Urothelium cell line (cell line): Measurements from ENCODE around the gene SNX27.
"Not testable (repeated sequence)": the region's sequence is repeated elsewhere in the genome, so short reads cannot be mapped to it uniquely, and the experiment has no call there.

Experiments
- DNase-seq: peaks from one replicate; pipeline ENCODE4 v3.0.0; 2011; ENCODE audit warnings: low spot score, mixed read lengths
- FAIRE-seq: peaks from 2 replicates; lab custom pipeline; 2011; peaks lifted over from hg19 to GRCh38; lab: Jason Lieb, UNC

The SNX27 gene

DNA sequence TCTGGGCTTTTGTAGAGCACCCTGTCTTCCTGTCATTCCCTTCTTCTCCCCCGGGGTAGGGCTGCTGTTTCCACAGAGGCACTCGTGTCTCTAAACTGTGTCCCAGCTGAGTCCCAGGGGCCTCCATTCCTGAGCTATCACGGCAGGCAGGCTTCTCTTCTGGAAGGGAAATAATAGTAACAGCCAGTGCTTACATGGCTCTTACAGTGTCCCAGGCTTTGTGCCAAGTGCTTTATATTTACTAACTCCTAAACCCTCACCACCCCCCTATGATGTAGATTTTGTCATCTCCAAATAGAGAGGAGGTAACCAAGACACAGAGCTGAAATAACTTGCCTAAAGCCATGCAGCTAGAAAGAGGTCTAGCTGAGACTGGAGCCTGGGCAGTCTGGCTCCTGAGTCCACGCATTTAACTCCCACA lies 106.2 kb downstream of the SNX27 start:
- FAIRE-seq = no peak
- DNase-seq = no peak

DNA sequence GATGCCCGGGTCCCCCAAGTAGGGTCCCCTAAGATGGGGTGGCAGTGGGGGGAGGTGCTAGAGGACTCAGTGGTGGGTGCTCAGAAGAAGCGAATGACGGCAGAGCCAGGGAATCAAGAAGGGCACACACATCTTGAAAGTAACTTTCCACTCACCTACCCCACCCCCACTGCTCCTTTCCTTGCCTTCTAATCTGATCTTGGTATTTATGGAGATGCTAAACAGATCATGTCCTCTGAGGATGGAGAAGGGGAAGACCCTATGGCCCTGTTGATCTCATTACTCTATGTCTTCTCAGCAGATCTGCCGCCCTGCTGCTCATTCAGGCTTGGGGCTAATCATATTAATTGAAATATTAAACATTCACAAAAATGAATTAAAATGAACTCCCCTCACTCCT lies 106.8 kb downstream of the SNX27 start:
- DNase-seq (no peak), FAIRE-seq (no peak)

DNA sequence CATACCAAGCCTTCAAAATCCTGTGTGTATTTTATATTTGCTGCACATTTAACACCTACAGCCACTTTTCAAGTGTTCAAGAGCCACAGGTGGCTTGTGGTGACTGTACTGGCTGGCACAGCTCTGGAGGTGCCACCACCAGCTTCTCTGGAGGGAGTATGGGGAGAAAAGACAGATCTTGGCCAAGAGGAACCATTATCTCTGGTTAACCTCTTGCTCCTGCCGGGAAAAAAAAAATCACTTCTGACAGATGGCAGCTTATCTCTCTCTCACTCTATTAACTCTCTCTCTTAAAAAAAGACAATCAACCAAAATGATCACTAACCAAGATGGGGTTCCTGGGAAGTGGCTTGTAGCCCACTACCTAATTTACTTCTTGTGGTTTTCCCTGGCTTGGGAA lies 108.3 kb downstream of the SNX27 start:
- DNase-seq = no peak
- no peak for FAIRE-seq

DNA sequence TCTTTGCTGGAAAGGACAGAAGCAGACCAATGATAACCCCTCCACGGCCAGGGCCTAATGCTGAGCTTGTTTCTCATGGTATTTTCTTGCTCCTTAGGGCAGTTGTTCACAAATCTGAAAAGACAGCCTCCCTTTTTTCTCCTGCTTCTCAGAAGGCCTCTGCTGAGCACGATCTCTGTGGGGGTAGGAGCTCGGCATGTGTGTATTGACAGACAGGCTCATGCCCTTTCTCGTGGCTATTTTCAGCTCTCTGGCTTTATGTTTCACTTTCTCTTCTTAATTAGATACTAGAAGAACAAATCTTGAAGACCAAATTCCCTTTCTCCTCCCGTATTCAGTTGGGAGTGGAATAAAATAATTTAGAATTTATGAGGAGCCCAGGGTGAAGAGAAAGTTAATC lies 108.7 kb downstream of the SNX27 start:
- FAIRE-seq = no peak
- no peak for DNase-seq

DNA sequence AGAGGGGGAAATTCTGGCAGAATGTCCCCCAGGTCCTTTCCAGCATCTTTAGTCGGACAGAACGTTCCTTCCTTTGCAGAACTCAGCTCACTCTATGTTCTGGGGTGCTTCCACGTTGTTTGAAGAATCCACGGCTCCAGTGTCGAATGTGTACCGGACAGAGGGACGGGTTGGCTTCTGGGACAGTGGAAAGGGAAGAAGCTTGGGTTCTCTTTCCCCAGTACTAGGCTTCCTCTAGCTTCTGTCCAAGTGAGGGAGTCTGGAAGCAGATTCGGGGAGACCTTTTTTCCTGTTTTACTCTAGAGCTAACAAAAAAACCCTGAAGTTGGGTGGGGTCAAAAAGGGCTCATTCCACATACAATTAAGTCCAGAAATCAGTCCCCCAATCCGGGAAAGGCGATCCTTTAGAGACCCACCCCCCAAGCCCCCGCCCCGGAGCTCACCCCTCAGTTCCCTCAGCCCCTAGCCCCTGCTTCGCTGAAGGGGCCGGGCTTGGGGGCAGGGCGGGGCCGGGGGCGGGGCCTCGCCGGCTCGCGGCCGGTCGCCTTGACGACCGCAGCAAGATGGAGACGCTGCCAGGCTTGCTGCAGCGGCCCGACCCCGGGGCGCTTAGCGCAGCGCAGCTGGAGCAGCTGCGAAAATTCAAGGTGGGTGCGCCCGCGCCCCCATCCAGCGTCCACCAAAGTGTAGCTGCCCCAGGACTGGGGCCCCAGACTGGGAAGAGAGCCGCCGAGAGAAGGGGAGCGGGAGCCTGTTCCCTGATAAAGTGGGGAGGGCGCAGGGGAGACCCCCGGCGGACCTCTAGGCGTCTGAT lies 109.3 kb downstream of the SNX27 start, which contains the start of gene RIIAD1:
RIIAD1 (plus strand) TSS at position 549 of the 814 bp plus-strand sequence; CDS start at position 564, 15 bp downstream.
- DNase-seq = peak; percentile 74
- FAIRE-seq = no peak

DNA sequence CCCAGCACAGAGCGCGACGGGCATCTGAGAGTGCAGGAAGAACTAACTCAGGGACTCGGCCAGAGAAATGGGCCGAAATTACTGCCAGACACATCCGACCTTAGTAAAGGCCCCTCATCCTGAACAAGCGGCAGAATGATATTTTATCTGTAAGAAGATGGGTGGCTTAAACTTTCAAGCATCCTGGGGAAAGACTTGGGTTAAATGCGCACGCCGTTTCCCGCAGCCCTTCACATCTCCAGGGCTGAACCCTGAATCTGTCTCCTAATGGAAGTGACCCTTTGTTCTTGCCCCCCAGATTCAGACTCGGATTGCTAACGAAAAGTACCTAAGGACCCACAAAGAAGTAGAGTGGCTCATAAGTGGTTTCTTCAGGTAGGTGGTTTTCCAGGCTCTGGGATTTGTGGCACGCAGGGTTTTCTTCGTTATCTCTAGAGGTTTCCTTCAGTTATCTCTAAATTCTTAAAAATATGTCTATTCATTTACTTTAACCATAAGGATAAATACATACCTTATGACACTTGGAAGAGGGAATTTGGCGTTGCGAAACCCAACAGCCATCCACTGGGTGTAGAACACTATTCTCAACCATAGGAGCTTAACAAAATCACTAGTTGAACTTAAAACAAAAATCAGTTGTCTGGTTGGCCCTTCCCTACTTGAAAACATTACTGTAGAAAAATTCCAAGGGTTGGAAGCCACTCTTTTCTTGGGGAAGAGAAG lies 110.1 kb downstream of the SNX27 start:
- FAIRE-seq = no peak
- DNase-seq = no peak

DNA sequence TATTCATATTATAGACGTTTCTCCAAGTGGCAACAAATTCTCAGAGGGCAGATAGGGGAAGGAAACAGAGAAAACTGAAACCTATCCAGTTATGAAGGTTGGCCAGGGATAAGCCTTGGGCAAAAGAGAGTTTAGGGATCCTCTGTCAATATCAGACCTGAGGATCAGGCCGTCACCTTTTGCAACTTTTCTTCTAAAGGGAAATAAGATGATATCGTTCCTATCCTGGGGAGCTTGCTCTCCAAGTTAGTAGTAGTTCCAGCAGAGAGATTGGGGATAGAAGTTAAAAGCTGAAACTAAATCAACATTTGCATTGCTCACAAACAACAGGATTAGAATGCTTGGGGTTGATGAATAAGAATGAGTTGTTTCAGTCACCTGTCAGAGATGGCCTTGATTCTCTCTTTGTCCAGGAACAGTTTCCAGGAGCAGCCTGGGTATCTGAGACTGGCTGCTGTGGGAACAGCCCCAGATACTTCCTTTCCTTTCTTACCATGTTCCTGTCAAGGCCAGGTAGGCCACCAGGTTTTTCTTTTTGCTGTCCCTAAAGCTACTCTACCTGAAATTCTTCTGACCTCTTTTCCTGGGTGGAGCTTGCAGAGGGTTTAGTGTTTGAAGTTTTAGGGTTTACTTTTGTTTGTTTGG lies 112.0 kb downstream of the SNX27 start:
- DNase-seq (no peak), FAIRE-seq (no peak)

DNA sequence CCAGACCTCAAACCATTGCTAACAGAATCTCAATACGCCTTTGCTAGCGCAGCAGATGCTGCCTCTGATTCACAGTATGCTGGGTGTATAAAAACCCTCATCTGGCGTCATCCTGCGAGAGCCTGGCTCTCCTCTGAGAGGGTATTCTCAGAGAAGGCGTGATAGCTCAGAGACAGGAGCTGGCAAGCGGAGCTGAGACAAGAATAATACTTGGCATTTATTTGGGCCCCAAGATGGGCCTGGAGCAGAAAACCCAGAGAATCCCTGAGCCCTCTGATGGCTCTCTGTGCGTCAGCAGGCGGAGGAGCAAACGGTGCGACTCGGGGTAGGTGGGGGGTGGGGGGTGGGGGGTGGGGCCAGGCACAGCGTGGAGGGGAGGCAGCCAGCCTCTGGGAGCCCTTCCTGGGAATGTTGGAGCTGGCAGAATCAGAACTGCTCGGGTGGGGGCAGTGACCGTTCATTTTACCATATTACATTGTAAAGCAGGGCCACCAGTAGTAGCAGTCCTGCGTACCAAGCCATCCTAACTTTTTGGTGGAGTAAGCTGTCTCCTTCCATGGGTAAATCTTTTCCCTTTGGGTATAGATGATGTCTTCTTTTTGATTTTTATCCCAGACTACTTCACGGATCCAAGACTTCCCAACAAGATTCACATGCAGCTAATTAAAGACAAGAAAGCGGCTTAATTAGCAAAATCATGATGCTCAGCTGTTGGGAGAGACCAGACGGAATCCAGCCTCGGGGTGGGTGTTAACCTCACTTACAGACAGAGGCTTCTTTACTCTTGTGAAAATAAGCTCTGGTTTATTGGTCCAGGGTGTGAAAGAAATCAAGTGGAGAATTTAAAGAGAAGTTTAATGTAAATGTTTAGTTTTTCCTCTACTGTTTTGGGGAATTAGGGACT lies 116.6 kb downstream of the SNX27 start:
- DNase-seq (no peak), FAIRE-seq (no peak)

DNA sequence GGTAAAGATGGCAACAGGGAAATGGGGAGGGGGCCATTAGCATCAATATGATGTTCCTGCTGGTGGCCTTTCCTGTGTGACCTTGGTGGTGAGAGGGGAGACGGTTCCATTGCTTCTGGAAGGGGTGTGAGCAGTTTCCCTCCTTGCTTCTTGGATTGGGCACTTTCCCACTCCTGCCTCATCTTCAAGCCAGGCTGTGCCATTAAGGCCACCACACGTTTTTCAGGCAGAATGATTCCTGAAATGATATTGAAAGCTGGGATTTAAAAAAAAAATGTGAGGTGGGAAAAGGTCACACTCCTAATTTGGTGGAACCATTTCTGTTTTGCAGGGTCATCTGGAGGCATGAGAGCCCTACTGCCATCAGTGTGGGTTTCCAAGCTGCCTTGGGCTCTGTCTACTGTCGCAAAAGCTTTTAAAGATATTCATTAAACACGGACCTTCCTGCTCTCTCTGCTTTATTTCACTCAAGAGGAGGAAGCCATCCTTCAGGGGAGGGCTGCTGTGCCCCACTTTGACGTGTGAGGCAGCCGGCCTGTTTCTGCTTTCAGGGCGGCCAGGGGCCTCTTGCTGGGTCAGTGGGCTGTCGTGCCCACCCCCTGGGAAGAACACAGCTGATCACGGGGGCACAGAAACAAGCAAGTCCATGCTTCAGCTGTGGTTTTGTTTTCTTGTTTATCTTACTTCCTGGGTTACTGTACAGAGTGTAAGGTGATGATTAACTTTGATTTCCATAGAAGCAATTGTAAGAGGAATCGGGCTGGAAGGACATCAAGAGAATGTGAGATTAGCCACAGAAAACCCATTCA lies 117.5 kb downstream of the SNX27 start:
- FAIRE-seq = peak; percentile 52

DNA sequence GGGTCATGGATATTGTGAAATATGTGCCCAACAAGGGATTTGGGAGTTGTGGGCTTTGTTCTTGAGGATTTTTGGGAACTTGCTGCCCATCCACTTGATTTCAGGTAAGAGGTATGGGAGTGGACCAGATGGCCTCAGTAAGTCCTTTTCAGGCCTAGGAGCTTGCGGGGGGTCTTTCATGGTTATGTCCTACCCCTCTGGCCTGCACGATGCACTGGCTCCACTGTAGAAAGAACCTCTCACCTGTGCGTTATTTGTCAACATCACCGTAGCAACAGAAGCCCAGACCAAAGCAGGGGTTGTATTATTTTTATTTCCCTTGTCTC lies 118.1 kb downstream of the SNX27 start:
- FAIRE-seq (no peak), DNase-seq (no peak)

More for the DNA sequence above, 117.5 kb downstream of the SNX27 start:
- DNase-seq = no peak

DNA sequence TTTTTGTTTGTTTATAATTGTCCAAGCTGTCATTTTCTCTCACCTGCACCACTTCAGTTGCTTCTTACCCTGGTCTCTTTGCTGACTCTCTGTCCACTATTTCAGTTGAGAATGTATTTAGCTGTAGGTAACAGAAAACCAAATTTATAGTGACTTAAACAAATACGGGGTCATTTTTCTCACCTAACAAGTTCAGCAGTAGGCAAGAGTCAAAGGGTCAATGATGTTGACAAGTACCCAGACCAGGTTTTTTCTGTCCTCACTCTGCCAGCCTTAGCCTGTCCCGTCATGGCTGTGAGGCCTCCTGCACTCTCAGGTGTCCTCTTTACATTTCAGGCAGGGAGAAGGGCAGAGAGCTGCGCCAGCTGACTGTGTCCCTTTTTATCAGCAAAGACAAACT lies 121.3 kb downstream of the SNX27 start:
- DNase-seq = no peak
- FAIRE-seq = no peak

DNA sequence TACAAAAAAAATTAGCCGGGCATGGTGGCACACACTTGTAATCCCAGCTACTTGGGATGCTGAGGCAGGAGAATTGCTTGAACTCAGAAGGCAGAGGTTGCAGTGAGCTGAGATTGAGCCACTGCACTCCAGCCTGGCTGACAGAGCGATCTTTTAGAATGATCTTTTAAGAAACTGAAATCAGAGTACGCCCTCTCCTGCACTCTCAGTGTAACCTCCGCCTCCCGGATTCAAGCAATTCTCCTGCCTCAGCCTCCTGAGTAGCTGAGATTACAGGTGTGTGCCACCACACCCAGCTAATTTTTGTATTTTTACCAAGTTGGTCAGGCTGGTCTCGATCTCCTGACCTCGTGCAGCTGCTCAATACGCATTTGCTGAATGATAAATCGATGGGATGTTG lies 122.1 kb downstream of the SNX27 start:
- not testable (repeated sequence) for FAIRE-seq, DNase-seq

DNA sequence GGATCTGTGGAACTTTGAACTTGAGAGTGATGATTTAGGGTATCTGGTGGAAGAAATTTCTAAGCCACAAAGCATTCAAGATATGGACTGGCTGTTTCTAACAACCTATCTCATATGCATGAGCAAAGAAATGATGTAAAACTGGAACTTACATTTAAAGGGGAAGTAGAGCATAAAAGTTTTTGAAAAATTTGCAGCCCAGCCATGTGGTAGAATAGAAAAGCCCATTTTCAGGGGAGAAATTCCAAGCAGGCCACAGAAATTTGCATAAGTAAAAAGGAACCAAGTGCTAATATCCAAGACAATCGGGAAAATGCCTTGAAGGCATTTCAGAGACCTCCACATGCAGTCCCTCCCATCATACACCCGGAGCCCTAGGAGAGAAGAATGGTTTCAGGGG lies 125.2 kb downstream of the SNX27 start:
- DNase-seq (no peak), FAIRE-seq (no peak)

DNA sequence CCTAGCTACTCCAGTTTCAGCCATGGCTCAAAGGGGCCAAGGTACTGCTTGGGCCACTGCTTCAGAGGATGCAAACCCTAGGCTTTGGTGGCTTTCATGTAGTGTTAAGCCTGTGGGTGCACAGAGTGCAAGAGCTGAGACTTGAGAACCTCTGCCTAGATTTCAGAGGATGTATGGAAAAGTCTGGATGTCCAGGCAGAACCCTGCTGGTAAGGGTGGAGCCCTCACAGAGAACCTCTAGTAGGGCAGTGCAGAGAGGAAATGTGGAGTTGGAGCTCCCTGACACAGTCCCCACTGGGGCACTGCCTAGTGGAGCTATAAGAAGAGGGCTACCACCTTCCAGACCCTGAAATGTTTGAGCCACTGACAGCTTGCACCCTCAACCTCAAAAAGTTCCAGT lies 125.6 kb downstream of the SNX27 start:
- DNase-seq (no peak), FAIRE-seq (no peak)

DNA sequence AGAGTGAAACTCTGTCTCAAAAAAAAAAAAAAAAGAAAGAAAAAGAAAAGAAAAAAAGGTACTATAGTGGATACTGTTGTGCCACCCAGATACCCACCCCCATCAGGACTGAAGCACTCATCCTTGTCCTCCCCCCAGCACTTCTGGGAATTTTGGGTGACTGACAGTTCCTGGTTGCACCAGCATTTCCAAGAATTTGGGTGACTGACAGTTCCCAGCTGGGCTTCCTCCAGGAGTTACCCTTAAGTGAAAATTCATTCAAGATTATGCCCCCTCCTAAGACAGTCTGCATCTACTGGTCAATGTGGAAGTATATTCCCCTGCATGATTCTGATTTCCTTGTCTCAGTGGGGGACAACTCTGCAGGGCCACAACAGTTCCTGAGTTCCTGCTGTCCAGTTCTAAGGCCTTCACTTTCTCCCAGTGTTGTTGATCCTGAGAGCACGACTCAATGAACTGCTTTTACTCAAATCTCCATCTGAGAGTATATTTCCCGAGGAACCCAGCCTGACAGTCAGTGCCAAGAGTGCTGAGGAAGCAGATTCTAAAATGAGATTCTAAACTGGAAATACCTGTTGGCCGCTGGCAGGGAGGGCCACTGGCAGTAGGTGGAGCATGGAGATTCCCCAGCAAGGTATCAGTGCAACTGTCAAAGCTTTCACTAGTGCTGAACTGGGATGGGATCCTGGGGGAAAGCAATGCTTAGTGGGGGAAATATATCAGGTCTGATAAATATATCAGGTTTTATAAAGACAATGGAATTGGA lies 127.9 kb downstream of the SNX27 start:
- FAIRE-seq (no peak), DNase-seq (no peak)

DNA sequence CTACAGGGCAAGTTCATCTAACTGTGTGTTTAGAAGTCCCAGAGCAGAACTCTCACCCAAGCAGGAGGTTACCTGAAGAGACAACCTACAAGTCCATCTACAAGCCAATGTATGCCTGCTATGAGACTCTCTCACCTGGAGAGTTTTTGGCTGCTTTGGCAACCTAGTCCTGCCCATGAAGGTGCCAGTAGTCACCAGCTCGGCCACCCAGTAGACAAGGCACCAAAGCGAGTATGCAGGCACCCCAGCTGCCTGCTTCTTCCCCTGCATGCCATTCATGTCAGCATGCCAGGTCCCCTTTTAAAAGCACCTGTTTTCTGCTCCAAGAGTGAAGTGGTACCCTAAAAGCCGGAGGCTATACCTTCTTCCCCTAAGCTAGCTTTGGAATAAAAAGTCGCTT lies 129.7 kb downstream of the SNX27 start:
- no peak for FAIRE-seq

More for the DNA sequence above, 129.7 kb downstream of the SNX27 start:
- no peak for DNase-seq
